C4-2B (cell line): ENCODE data around the gene BRSK2.

ENCODE experiments used
- CTCF ChIP-seq: fragments of 450-650 bp; conservative IDR thresholded peaks from 2 replicates; pipeline ENCODE4 v1.5.1; 2017; ENCODE audit warnings: mild to moderate bottlenecking
- ZFX ChIP-seq: fragments of 450-650 bp; IDR thresholded peaks from 2 replicates; pipeline ENCODE4 v1.6.1; 2017

- TF ChIP-seq CTCF (no peak), ZFX (no peak)
Measured at GRCh38 chr11:1445741-1446445, 56.2 kb downstream of the BRSK2 start.
